Liver (tissue), 9 donors: ENCODE measurements around the gene SLC16A9. TPM values are rescaled to one million over a fixed set of nuclear protein-coding genes. Genes with fewer than 3 reads are reported as not detected.

ENCODE experiments used
- DNase-seq: peaks from one replicate; pipeline ENCODE4 v3.0.0-alpha.2; 2017; ENCODE audit warnings: low spot score
- H3K27ac ChIP-seq, 2 donors: one replicate each; pipeline ENCODE4 v1.7.0; 2013; ENCODE audit warnings: inconsistent platforms in 2 of 2, low read length in 2 of 2, control low read depth in 1 of 2, low read depth in 1 of 2, mild to moderate bottlenecking in 1 of 2
- H3K27me3 ChIP-seq, 4 donors: one replicate each; pipeline versions ENCODE4 v1.6.1 to v1.7.0; 2013; ENCODE audit warnings: low read length in 3 of 4, inconsistent platforms in 1 of 4, mild to moderate bottlenecking in 1 of 4, moderate library complexity in 1 of 4; ENCODE audit not compliant: control insufficient read depth in 4 of 4, insufficient read depth in 4 of 4
- H3K36me3 ChIP-seq, 4 donors: one replicate each; pipeline versions ENCODE4 v1.6.1 to v1.7.0; 2013; ENCODE audit warnings: low read length in 3 of 4, mild to moderate bottlenecking in 3 of 4, low read depth in 1 of 4, moderate library complexity in 1 of 4; ENCODE audit not compliant: control insufficient read depth in 4 of 4, insufficient read depth in 3 of 4
- H3K4me1 ChIP-seq, 4 donors: one replicate each; pipeline versions ENCODE4 v1.6.1 to v1.7.0; 2013; ENCODE audit warnings: low read length in 3 of 4, mild to moderate bottlenecking in 3 of 4, moderate library complexity in 1 of 4; ENCODE audit not compliant: control insufficient read depth in 4 of 4, insufficient read depth in 4 of 4
- H3K4me3 ChIP-seq, 3 donors: one replicate each; pipeline versions ENCODE4 v1.6.1 to v1.7.0; 2013; ENCODE audit warnings: low read length in 3 of 3, control low read depth in 1 of 3, low read depth in 1 of 3, mild to moderate bottlenecking in 1 of 3
- H3K9ac ChIP-seq, 2 donors: one replicate each; pipeline ENCODE4 v1.7.0; 2013; ENCODE audit warnings: low read length in 2 of 2, mild to moderate bottlenecking in 2 of 2, moderate library complexity in 2 of 2, control low read depth in 1 of 2, low read depth in 1 of 2
- H3K9me3 ChIP-seq, 4 donors: one replicate each; pipeline versions ENCODE4 v1.6.1 to v1.7.0; 2013; ENCODE audit warnings: low read length in 3 of 4; ENCODE audit not compliant: control insufficient read depth in 4 of 4
- EGR1 ChIP-seq, 2 donors: IDR thresholded peaks; 2 replicates each; pipeline ENCODE4 v1.6.1; 2016 to 2018; ENCODE audit warnings: antibody characterized with exemption in 2 of 2, low read depth in 2 of 2
- FOXA1 ChIP-seq: IDR thresholded peaks from 2 replicates; pipeline ENCODE4 v1.6.1; 2016; ENCODE audit warnings: antibody characterized with exemption
- GABPA ChIP-seq, 2 donors: IDR thresholded peaks in 1 of 2; conservative IDR thresholded peaks in 1 of 2; 2 replicates each; pipeline ENCODE4 v1.6.1; 2016; ENCODE audit warnings: antibody characterized with exemption in 2 of 2, mild to moderate bottlenecking in 1 of 2, moderate library complexity in 1 of 2
- HNF4A ChIP-seq, 2 donors: conservative IDR thresholded peaks; 2 replicates each; pipeline ENCODE4 v1.6.1; 2016; ENCODE audit warnings: antibody characterized with exemption in 2 of 2, mild to moderate bottlenecking in 2 of 2
- HNF4G ChIP-seq: IDR thresholded peaks from 2 replicates; pipeline ENCODE4 v1.6.1; 2016; ENCODE audit warnings: antibody characterized with exemption
- JUND ChIP-seq, 2 donors: IDR thresholded peaks; 2 replicates each; pipeline ENCODE4 v1.6.1; 2016; ENCODE audit warnings: antibody characterized with exemption in 2 of 2
- NR2F2 ChIP-seq: IDR thresholded peaks from 2 replicates; pipeline ENCODE4 v1.6.1; 2016; ENCODE audit warnings: antibody characterized with exemption
- RAD21 ChIP-seq, 2 donors: IDR thresholded peaks; 2 replicates each; pipeline ENCODE4 v1.6.1; 2016; ENCODE audit warnings: antibody characterized with exemption in 2 of 2, mild to moderate bottlenecking in 2 of 2
- RXRA ChIP-seq, 2 donors: IDR thresholded peaks; 2 replicates each; pipeline ENCODE4 v1.6.1; 2017 to 2018; ENCODE audit warnings: antibody characterized with exemption in 2 of 2, mild to moderate bottlenecking in 1 of 2
- SP1 ChIP-seq: IDR thresholded peaks from 2 replicates; pipeline ENCODE4 v1.6.1; 2018; ENCODE audit warnings: antibody characterized with exemption, mild to moderate bottlenecking
- TAF1 ChIP-seq: conservative IDR thresholded peaks from 2 replicates; pipeline ENCODE4 v1.6.1; 2016; ENCODE audit warnings: antibody characterized with exemption, mild to moderate bottlenecking
- YY1 ChIP-seq: IDR thresholded peaks from 2 replicates; pipeline ENCODE4 v1.6.1; 2016; ENCODE audit warnings: antibody characterized with exemption, mild to moderate bottlenecking
- whole genome bisulfite sequencing: extraction: QIAGEN DNeasy Blood & Tissue Kit; methylation state at CpG from one replicate; pipeline ENCODE4 v1.1.7; 2013; 5-methylcytosine and 5-hydroxymethylcytosine counted together
- polyA plus RNA-seq, 2 donors: library from polyadenylated mRNA; stranded (reverse) in 1 of 2; unstranded in 1 of 2; fragments of 200-250 nt in 1 of 2; fragments of >200 nt in 1 of 2; fragmentation: Nextera tagmentation in 1 of 2; extraction: Ambion mirVana in 1 of 2; gene quantifications; one replicate each; pipeline versions ENCODE4 v1.2.1 to v1.2.3, GENCODE V29; 2013 to 2015
- total RNA-seq, 2 donors: library from RNA; depleted of rRNA; stranded (reverse); fragments of >200 nt; gene quantifications; one replicate each; pipeline ENCODE4 v1.2.3, GENCODE V29; 2014
- TF ChIP-seq, protein P1 (sequence below): IDR thresholded peaks from 2 replicates; pipeline ENCODE4 v1.6.1; 2016; ENCODE audit warnings: antibody characterized with exemption, mild to moderate bottlenecking
- TF ChIP-seq, protein P2 (sequence below): IDR thresholded peaks from 2 replicates; pipeline ENCODE4 v1.6.1; 2016; ENCODE audit warnings: antibody characterized with exemption
- TF ChIP-seq, protein P3 (sequence below): IDR thresholded peaks from 2 replicates; pipeline ENCODE4 v1.6.1; 2016; ENCODE audit warnings: antibody characterized with exemption
- donor health status: healthy.
- donor health status: healthy.
- donor health status: healthy.
- donor health status: healthy.
- donor health status: healthy.

Gene SLC16A9
- total and polyA plus RNA-seq, 4 donors: 0.18 to 9.3 (median 0.59) TPM

DNA sequence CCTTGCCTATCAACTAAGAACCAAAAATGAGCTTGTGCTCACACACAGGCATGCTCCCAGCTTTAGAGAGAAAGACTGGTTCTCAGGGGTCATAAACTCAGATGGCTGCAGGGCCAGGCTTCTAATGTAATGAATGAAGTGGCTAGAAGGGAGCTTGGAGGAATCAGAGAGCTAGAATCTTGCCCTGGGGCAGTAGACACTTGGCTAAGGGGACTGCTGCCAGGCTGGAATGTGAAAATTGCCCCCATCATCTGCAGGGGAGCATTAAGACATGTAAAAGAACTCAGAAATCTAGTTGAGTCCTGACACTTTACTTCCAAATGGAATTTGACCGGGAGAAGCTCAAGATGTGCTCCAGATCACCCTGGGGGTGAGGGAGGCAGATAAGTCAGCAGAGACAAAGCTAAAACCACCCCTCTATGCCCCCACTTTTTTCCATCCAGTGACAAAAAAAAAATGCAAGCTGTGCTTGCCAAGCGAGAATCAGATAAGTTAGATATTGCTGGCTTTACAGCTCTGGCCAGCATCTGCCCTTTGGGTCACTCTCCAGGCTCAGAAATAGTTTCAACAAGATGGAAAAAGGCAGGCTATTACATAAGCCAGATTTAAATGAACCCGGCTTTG is 2.3 kb upstream of the SLC16A9 start (continued):
- TF ChIP-seq, protein P1, sequence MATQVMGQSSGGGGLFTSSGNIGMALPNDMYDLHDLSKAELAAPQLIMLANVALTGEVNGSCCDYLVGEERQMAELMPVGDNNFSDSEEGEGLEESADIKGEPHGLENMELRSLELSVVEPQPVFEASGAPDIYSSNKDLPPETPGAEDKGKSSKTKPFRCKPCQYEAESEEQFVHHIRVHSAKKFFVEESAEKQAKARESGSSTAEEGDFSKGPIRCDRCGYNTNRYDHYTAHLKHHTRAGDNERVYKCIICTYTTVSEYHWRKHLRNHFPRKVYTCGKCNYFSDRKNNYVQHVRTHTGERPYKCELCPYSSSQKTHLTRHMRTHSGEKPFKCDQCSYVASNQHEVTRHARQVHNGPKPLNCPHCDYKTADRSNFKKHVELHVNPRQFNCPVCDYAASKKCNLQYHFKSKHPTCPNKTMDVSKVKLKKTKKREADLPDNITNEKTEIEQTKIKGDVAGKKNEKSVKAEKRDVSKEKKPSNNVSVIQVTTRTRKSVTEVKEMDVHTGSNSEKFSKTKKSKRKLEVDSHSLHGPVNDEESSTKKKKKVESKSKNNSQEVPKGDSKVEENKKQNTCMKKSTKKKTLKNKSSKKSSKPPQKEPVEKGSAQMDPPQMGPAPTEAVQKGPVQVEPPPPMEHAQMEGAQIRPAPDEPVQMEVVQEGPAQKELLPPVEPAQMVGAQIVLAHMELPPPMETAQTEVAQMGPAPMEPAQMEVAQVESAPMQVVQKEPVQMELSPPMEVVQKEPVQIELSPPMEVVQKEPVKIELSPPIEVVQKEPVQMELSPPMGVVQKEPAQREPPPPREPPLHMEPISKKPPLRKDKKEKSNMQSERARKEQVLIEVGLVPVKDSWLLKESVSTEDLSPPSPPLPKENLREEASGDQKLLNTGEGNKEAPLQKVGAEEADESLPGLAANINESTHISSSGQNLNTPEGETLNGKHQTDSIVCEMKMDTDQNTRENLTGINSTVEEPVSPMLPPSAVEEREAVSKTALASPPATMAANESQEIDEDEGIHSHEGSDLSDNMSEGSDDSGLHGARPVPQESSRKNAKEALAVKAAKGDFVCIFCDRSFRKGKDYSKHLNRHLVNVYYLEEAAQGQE: no peak
- TF ChIP-seq HNF4G: no peak
- TF ChIP-seq SP1: no peak
- no peak for TF ChIP-seq EGR1 (IDR thresholded peaks at IDR 0.05; ENCODE audit: low read depth in 2 of 2)
- TF ChIP-seq TAF1: no peak
- TF ChIP-seq NR2F2: no peak
- no peak for TF ChIP-seq RAD21 (IDR thresholded peaks at IDR 0.05)
- TF ChIP-seq JUND (IDR thresholded peaks at IDR 0.05): no peak
- TF ChIP-seq RXRA (IDR thresholded peaks at IDR 0.05): no peak

DNA sequence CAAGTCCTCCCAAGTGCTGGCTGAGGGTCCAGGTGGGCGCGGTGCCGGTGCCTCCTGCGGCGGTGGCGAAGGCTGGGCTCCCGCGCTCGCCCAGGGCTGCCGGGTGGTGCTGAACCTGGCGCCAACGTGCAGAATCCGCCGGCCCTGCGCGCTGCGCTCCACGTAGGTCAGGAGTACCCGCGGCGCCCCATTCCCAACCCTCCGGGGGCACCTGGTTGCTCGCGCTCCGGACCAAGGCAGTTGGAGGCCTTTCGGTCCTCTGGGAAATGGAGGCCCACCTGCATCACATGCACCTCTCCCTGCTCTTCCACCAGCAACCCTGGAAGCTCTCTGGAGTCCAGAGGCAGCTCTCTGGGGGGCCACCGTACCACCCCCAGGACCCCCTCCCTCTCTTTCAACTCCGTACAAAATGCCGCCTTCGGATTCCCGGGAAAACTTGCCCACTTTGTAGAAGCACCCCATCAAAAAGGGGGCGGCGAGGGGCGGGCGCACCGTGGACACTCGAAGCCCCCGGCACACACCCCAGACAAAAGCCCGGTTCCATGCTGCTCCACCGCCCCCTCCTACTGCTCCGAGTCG is 745 bp downstream of the SLC16A9 start:
- TF ChIP-seq NR2F2 (no peak), SP1 (no peak), TAF1 (no peak), RAD21 (IDR thresholded peaks at IDR 0.05) (no peak)
- TF ChIP-seq, protein P2, sequence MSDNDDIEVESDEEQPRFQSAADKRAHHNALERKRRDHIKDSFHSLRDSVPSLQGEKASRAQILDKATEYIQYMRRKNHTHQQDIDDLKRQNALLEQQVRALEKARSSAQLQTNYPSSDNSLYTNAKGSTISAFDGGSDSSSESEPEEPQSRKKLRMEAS: no peak
- TF ChIP-seq, protein P3, sequence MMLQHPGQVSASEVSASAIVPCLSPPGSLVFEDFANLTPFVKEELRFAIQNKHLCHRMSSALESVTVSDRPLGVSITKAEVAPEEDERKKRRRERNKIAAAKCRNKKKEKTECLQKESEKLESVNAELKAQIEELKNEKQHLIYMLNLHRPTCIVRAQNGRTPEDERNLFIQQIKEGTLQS: no peak
- Histone ChIP-seq H3K4me1 (peaks cover 8 to 20% (median 14%) of the 10 kb centered on the region in 4 donors), H3K9me3 (no peaks in the 10 kb centered on the region), H3K9ac (no peak overlapping the region), H3K27ac (no peak overlapping the region), H3K36me3 (no peaks in the 10 kb centered on the region), H3K4me3 (peak overlapping the region in 2 of 3 donors; percentile 24 to 54), H3K27me3 (peaks cover 2 to 15% (median 7%) of the 10 kb centered on the region in 4 donors)
- WGBS: 3% methylated on average over 42 of the region's 42 CpGs
- DNase-seq: peak; percentile 46

DNA sequence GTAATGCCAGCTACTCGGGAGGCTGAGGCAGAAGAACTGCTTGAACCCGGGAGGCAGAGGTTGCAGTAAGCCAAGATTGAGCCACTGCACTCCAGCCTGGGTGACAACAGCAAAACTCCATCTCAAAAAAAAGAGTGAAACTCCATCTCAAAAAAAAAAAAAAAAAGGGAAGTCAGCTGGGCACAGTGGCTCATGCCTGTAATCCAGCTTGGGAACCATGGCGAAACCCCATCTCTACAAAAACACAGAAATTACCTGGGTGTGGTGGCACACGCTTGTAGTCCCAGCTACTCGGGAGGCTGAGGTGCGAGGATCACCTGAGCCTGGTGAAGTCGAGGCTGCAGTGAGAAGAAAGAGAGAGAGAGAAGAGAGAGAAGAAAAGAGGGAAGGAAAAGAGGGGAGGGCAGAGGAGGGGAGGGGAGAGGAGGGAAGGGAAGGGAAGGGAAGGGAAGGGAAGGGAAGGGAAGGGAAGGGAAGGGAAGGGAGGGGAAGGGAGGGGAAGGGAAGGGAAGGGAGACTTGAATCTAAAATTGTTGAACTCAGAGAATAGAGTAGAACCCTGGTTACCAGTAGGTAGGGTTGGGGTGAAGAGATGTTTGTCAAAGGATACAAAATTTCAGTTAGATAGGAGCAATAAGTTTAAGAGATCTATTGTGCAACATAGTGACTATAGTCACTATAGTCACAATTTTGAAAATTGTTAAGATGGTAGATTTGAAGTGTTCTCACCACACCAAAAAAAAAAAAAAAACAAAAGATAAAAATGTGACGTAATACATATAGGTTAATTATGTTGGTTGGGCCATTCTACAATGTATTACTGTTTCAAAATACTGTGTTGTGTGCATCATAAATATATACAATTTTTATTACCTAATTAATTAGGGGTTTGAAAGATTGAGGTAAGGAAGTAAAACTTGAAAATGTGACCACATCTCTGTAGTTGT is 2.5 kb downstream of the SLC16A9 start:
- peaks cover 2 to 15% (median 7%) of the 10 kb centered on the region in 4 donors for H3K27me3 ChIP-seq
- H3K9me3 ChIP-seq: no peaks in the 10 kb centered on the region
- H3K9ac ChIP-seq: no peak overlapping the region
- H3K36me3 ChIP-seq: no peaks in the 10 kb centered on the region
- no peak overlapping the region for H3K27ac ChIP-seq
- H3K4me3 ChIP-seq: no peak overlapping the region
- peaks cover 8 to 20% (median 14%) of the 10 kb centered on the region in 4 donors for H3K4me1 ChIP-seq
- no peak for DNase-seq
- 90% methylated on average over 8 of the region's 8 CpGs for WGBS
- TF ChIP-seq, protein P3: no peak
- TF ChIP-seq RAD21 (IDR thresholded peaks at IDR 0.05): no peak
- no peak for TF ChIP-seq SP1
- TF ChIP-seq, protein P1: no peak
- TF ChIP-seq HNF4A (conservative IDR thresholded peaks at IDR 0.05): no peak
- no peak for TF ChIP-seq NR2F2
- TF ChIP-seq RXRA (IDR thresholded peaks at IDR 0.05): no peak
- TF ChIP-seq FOXA1: no peak
- TF ChIP-seq YY1: no peak
- TF ChIP-seq, protein P2: no peak
- TF ChIP-seq GABPA (IDR thresholded peaks at IDR 0.05 in 1 of 2, conservative IDR thresholded peaks at IDR 0.05 in 1 of 2): no peak
- TF ChIP-seq HNF4G: no peak
